Measurements from ENCODE around the gene MON2. TPM values are rescaled to one million over a fixed set of nuclear protein-coding genes. Genes with fewer than 3 reads are reported as not detected.
A peak's percentile ranks its signal among the peaks of the same experiment; 100 is the strongest.

Gene MON2
- total and polyA plus RNA-seq, 2 of the 13 experiments (the other 11 are each of a cell fraction or from before 2014, with no cell fraction given) = 10.5 to 24.8 TPM

DNA sequence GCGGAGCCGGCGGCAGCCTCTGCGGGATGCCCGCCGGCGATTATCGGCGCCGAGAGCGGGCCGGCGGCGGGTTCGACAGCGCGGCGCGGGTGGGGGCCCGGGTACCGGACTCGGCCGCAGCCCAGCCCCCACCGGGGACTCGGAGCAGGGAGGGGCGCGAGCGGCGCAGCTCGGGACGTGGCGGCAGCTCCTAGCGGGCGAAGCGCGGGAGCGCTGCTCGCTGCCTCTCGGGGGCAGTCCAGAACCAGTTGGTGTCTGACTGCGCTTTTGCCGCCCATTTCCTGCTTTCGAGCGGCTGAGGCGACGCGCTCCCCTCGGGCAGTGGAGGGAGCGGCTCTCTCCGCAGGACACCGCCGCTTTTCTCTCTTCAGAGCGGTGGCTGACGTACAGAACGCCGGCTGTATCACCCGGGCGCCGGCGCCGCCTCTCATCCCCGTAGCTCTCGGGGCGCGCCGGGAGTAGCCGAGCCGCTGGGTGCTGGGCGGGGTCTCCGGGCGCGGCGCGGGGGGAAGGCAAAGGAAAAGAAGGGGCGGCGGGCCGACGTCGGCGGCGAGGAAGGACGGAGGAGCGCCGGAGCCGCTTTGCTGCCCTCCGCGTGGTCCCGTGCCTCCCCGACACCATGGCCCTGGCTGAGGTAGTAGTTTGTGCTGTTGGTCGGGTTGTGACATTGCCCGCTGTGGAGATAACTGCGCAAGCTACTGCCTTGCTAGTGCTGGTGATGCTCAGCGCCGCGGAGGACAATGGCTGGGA, 136.6 kb downstream of the MON2 start (continued):
- TF ChIP-seq, protein P1, sequence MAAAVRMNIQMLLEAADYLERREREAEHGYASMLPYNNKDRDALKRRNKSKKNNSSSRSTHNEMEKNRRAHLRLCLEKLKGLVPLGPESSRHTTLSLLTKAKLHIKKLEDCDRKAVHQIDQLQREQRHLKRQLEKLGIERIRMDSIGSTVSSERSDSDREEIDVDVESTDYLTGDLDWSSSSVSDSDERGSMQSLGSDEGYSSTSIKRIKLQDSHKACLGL (CRISPR knock-in tag; IDR thresholded peaks at IDR 0.05) = peak; percentile 61; the same call in 1 of the 2 replicates
- TF ChIP-seq ZFY (CRISPR knock-in tag; IDR thresholded peaks at IDR 0.05) = peak; percentile 68
- TF ChIP-seq ZBTB34 (CRISPR knock-in tag; IDR thresholded peaks at IDR 0.05) = 0 out of 2 replicates have a peak, but pooled peaks have one; percentile 17
- no peak; the same call in 1 of the 2 replicates for TF ChIP-seq CBX5 (CRISPR knock-in tag; IDR thresholded peaks at IDR 0.05; ENCODE audit: borderline replicate concordance)
- 0 out of 2 replicates have a peak, but pooled peaks have one; percentile 12 for TF ChIP-seq ZNF232 (CRISPR knock-in tag; IDR thresholded peaks at IDR 0.05; ENCODE audit: borderline replicate concordance)
- TF ChIP-seq ZNF205 (CRISPR knock-in tag; IDR thresholded peaks at IDR 0.05) = no peak
- TF ChIP-seq, protein P2, sequence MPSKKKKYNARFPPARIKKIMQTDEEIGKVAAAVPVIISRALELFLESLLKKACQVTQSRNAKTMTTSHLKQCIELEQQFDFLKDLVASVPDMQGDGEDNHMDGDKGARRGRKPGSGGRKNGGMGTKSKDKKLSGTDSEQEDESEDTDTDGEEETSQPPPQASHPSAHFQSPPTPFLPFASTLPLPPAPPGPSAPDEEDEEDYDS (CRISPR knock-in tag; IDR thresholded peaks at IDR 0.05) = no peak
- TF ChIP-seq DZIP1 (CRISPR knock-in tag; IDR thresholded peaks at IDR 0.05) = 0 out of 2 replicates have a peak, but pooled peaks have one; percentile 37
- no peak; the same call in 1 of the 2 replicates for TF ChIP-seq ZNF354B (CRISPR knock-in tag; IDR thresholded peaks at IDR 0.05)
- TF ChIP-seq PAX8 (CRISPR knock-in tag; IDR thresholded peaks at IDR 0.05; ENCODE audit: borderline replicate concordance) = no peak
- TF ChIP-seq BORCS8-MEF2B (CRISPR knock-in tag; IDR thresholded peaks at IDR 0.05) = peak; percentile 69
- TF ChIP-seq ZNF780A (CRISPR knock-in tag; IDR thresholded peaks at IDR 0.05) = no peak
- peak; percentile 23; the same call in 1 of the 2 replicates for TF ChIP-seq ZNF709 (CRISPR knock-in tag; IDR thresholded peaks at IDR 0.05)
- TF ChIP-seq HIVEP1 (CRISPR knock-in tag; IDR thresholded peaks at IDR 0.05) = peak; percentile 97
- TF ChIP-seq ZC3H13 (CRISPR knock-in tag; IDR thresholded peaks at IDR 0.05) = 0 out of 2 replicates have a peak, but pooled peaks have one; percentile 8
- TF ChIP-seq DPF2 (CRISPR knock-in tag; IDR thresholded peaks at IDR 0.05; ENCODE audit: borderline replicate concordance, low read depth) = 0 out of 2 replicates have a peak, but pooled peaks have one; percentile 25
- no peak; the same call in 1 of the 2 replicates for TF ChIP-seq ZNF235 (CRISPR knock-in tag; IDR thresholded peaks at IDR 0.05; ENCODE audit: borderline replicate concordance)
- peak; percentile 32; the same call in 1 of the 2 replicates for TF ChIP-seq MIER2 (CRISPR knock-in tag; IDR thresholded peaks at IDR 0.05)
- TF ChIP-seq KDM2A (CRISPR knock-in tag; IDR thresholded peaks at IDR 0.05; ENCODE audit: borderline replicate concordance, low read depth) = peak; percentile 15; the same call in 1 of the 2 replicates
- TF ChIP-seq ZNF274 (CRISPR knock-in tag; IDR thresholded peaks at IDR 0.05) = peak; percentile 12; the same call in 1 of the 2 replicates
- TF ChIP-seq NFIC (IDR thresholded peaks at IDR 0.05; ENCODE audit: low read length) = no peak
